IPS-NIHi7 (cell line): ENCODE measurements around the gene STAM.
"Not testable (repeated sequence)": the region's sequence is repeated elsewhere in the genome, so short reads cannot be mapped to it uniquely, and the experiment has no call there.

Source experiments
- DNase-seq: peaks from one replicate; pipeline ENCODE4 v3.0.0; 2012; ENCODE audit warnings: mixed read lengths; ENCODE audit errors: extremely low spot score

Gene STAM

GRCh38 chr10:17643755-17644484, at the start of gene STAM:
Gene STAM (plus strand): TSS chr10:17644151. CDS start chr10:17644340, 189 bp downstream.
- DNase-seq, result peak; percentile 90

DNA sequence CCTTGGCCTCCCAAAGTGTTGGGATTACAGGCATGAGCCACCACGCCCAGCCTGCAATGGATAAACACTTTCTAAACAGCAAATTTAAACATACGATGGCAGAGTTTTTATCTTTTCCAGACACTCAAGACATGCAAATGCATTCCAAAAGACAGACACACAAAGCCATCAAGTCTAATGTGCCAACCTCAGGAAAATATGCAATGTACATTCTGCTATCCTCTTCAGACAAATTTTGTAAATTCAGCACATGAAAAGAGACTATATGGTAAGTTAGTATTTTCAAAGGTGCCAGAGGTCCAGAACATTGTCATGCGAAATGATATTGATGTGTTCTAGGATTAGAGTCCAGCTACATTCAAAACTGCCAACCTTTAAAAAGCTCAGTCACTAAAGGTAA, 46.6 kb upstream of the STAM start:
- no peak for DNase-seq

DNA sequence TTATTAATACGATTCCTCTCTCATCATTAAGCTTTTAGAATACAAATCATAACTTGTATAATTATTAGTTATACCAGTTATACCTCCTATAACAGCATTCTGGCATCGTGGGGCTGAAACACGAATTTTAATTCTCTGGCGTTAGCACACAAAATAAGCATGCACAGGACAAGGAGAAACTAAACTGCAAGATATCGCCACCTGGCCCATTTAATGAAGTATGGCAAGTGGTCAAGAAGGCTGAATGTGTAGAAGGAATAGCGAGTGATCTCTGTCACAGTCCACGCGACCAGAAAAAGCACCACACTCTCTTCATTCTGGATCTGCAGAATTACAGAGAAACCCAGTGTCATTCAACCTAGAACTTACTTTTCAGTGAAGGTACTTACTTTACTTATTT, 44.9 kb upstream of the STAM start:
- peak; percentile 25 for DNase-seq

DNA sequence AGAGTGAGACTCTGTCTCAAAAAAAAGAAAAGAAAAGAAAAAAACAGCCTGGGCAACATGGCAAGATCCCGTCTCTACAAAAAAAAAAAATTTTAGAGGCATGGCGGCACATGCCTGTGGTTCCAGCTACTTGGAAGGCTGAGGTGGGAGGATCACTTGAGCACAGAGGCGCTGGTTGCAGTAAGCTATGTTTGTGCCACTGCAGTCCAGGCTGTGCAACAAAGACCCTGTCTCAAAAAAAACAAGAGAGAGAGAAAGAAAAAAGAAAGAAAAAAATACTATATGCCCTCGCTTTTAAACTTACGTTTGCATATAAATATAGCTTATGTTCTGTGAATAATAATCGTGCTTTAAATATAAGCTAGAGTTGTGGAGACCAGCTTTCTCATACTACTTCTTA, 38.0 kb upstream of the STAM start:
- no peak for DNase-seq

GRCh38 chr10:17606547-17607040, 37.4 kb upstream of the STAM start:
- DNase-seq, result no peak

GRCh38 chr10:17607060-17607459, 36.9 kb upstream of the STAM start:
- no peak for DNase-seq

GRCh38 chr10:17607603-17608332, 36.2 kb upstream of the STAM start:
- peak; percentile 46 for DNase-seq

- no peak for DNase-seq
Observed at GRCh38 chr10:17609523-17610079, 34.4 kb upstream of the STAM start.

DNA sequence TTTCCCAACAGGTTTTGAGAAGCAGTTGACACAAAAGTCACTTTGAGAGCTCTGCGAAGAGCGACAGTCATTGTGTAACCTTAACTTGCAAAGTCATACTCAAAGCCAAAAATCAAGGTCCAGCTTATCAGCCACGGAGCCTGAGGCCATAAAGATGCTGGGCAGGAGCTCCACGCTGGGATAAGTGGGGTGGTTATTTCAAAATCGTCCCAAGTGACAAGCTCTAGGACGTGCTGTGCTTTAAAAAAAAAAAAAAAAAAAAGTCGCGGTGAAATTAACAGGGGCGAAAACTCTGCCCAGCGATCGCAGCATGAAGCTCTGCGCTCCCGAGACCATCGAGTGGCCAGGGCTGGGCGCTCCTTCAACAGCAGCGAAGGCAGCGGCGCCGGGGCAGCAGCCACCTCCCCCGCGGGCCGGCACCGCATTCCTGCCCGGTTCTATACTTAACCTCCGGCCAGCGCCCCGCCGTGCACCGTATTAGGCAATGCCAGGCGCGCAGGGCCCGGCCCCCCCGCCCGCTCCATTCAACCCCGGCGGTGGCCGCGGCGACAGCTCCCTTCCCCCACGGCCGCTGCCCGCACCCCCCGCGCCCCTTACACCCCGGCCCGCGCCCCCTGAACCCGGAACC, 27.4 kb upstream of the STAM start:
- peak; percentile 83 for DNase-seq

GRCh38 chr10:17617031-17617911, 26.7 kb upstream of the STAM start, which contains the start of gene HACD1:
Gene HACD1 (minus strand): TSS chr10:17617374. CDS start chr10:17617339, 35 bp downstream.
- peak; percentile 95 for DNase-seq

DNA sequence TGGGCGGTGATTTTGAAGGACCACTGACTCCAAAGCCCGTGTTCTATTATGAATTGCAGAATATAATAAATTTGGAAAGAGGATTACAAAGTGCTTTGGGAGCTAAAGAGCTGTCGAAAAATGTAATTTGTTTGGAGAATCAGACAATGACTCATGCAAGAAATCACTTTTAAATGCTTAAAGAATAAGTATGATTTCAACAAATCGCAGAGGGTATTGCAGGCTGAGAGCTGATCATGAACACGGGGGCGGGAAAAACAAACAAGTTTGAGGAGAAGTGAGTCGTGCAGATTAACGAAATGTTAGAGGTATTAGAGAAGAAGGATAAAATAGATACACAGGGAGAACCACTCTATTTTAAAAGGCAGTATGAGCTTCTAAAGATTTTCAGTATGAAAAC, 21.9 kb upstream of the STAM start:
- no peak for DNase-seq

DNA sequence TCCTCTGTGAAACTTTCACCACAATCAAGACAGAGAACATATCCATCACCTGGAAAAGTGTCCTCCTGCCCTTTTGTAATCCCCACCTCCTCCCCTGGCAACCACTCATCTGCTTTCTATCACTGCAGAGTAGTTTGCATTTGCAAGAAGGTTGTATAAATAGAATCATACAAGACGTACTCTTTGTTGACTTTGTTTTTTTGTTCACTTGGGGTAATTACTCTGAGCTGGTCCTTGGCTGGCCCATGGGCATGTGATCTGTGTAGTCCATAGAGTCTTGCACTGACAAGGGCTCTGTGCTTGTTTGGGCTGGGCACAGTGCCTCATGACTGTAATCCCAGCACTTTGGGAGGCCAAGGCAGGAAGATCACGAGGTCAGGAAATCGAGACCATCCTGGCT, 19.0 kb upstream of the STAM start:
- DNase-seq, result no peak

- no peak for DNase-seq
Observed at GRCh38 chr10:17626656-17627055, 17.3 kb upstream of the STAM start.

DNA sequence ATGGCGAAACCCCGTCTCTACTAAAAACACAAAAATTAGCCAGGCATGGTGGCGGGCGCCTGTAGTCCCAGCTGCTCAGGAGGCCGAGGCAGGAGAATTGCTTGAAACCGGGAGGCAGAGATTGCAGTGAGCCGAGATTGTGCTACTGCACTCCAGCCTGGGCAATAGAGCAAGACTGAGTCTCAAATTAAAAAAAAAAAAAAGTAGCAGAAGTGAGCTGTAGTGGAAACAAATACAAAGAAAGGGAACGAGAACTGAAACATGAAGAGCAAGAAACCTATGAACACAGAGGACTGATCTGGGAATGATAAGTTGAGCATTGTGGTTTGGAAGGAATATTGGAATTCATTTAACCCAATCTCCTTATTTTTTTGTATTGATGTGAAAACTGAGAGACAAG, 11.4 kb upstream of the STAM start:
- DNase-seq, result not testable (repeated sequence)

DNA sequence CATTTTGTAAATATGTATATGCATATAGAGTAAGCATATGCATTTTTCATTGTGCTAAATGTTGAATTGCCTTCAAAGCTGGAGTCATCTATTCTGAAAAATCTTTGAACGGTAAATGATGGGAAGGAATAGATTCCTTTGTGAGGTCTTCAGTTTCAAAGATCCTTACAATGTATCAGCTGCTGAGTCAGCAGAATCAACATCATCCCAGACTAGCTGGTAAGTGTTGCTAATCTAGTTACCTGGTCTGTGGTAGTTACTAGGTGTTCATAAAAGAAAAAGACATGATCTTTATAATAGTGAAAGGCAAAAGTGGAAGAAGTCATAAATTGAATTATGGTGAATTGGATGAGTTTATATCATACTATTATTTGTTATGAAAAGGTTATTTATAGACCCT, 10.6 kb upstream of the STAM start:
- no peak for DNase-seq

GRCh38 chr10:17637869-17638268, 6.1 kb upstream of the STAM start:
- no peak for DNase-seq

GRCh38 chr10:17640331-17640816, 3.6 kb upstream of the STAM start:
- DNase-seq, result no peak

DNA sequence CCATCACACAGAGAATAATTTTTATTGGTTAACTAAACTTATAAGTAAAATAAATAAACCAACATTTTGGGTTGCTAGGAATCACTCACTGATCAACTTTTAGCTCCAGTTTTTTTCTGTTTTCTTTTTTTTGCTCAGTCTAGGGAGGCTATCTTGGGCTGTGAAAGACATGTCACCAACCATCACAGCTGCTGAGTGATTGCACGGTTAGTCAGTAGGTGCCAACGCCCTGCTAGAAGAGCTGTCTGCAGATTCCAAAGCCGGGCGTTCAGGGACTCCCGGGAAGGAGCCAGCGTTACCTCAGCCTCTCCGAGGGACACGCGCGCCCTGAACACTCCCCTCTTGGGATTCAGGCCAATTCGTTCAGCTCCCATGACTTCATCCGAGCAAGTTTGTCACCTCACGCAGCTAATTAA, 604 bp upstream of the STAM start:
- peak; percentile 56 for DNase-seq

GRCh38 chr10:17644485-17644943, 563 bp downstream of the STAM start:
- DNase-seq, result no peak

- no peak for DNase-seq
Observed at GRCh38 chr10:17645621-17646345, 1.8 kb downstream of the STAM start.
